HG03139 (cell line): ENCODE results near the gene TSPEAR.
"Not testable (repeated sequence)": the region's sequence is repeated elsewhere in the genome, so short reads cannot be mapped to it uniquely, and the experiment has no call there.

Experiments
- ATAC-seq: cut with Tn5 transposase; IDR thresholded peaks from one replicate; pipeline ENCODE4 v1.9.1; 2021; ENCODE audit not compliant: unreplicated experiment

TSPEAR gene

GRCh38 chr21:44656868-44657267, 54.5 kb downstream of the TSPEAR start:
- no peak for ATAC-seq

DNA sequence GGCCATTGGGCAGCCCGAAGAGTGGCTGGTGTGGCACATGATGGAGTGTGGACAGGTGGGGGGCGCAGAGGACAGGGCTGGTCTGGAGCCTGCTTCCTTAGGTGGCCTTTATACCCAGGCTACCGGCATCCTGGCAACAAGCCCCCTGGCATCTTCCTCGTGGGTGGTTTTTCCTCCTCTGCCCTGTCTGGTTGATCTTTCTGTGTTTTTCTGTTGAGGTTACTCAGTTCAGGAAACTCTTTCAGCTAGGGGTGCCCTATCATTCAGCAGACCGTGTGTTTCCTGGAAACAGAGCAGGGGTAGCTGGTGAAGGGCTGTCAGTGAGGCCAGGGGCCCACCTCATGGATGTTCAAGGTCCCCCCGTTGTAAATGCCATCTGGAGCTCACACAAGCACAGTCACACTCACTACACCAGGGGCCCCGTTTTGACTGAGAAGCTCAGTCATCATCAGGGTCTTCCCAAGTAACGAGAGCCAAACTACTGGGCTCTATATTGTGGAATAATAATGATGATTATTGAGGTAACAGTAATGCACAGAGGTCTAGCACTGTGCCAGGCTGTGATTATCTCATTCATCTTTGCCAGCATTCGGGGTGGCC, 56.7 kb downstream of the TSPEAR start, which contains the start of gene KRTAP12-4:
Gene KRTAP12-4, minus strand, starts transcription at position 84 of the 600 bp plus-strand sequence. Its CDS starts 45 bp downstream, at position 39.
- ATAC-seq = no peak

DNA sequence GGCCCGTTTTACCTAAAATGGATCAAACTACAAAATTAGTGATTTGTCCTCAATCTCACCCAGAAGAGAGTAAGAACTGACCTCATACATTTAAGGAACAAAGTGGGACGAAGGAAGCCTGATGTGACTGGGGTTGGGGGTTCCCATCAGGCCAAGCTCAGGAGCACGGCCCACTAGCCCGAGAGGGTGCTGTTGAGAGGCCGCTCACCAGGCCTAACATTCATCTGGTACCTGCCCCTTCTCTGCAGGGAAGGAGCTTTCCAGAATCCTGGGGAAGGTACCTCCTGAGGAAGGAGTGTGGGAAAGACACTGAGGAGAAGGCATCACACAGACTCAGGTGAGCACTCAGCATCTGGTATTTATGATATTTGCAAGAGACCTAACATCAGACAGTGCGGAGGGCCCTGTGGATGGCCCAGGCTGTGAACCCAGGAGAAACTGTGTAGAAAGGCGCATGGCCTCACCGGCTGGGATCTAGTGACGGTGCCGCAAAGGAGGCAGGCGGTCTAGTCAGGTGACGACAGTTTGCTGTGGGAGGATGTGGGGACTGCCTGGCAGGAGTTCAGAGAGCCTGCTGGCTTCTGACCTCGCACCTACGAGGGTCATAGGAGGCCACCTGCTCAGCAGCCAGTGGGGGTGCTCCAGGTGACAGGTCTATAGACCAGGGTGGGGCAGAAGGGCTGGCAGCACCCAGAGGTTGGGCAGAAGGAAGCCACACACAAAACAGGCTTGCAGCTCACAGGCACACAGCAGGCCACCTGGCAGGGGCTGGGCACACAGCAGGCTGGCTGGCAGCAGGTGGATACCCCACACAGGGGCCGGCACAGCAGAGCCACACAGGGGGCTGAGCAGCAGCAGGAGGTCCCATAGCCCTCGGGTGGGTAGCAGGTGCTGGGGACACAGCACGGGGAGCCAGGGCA, 57.5 kb downstream of the TSPEAR start:
- ATAC-seq = no peak

- no peak for ATAC-seq
Measured at GRCh38 chr21:44653123-44653522, 58.2 kb downstream of the TSPEAR start.

- no peak for ATAC-seq
Measured at GRCh38 chr21:44650973-44651675, 60.2 kb downstream of the TSPEAR start.

- ATAC-seq = no peak
Measured at GRCh38 chr21:44650265-44650972, 61.0 kb downstream of the TSPEAR start.

DNA sequence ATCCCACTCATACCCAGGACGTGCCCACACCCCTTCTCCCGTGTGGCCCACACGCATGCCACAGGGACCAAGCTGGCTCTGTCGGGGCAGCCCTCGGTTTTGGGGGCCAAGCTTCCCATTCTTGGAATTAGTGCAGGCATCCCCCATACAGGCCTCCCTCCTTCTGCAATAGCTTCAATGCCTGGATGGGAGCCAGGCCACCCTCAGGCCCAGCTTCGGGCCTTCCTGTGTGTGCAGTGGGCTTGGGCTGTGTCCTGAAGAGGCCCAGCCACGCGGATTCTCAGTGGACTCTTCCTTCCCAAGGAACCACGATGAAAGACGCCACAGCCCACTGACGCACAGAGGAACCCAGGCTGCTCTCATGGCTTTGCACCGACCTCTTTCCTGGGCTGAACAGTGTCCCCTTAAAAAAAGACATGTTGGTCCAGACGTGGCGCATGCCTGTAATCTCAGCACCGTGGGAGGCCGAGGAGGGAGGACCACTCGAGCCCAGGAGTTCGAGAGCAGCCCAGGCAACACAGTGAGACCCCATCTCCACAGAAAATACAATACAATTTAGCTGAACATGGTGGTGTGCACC, 61.8 kb downstream of the TSPEAR start:
- ATAC-seq = no peak

- no peak for ATAC-seq
Measured at GRCh38 chr21:44648557-44649311, 62.6 kb downstream of the TSPEAR start.

- ATAC-seq = no peak
Measured at GRCh38 chr21:44647222-44647552, 64.2 kb downstream of the TSPEAR start.

- not testable (repeated sequence) for ATAC-seq
Measured at GRCh38 chr21:44646366-44647221, 64.8 kb downstream of the TSPEAR start, which contains the start of gene KRTAP10-11. Gene KRTAP10-11 (plus strand): TSS chr21:44646414. CDS start chr21:44646459, 45 bp downstream.

- no peak for ATAC-seq
Measured at GRCh38 chr21:44644878-44645277, 66.5 kb downstream of the TSPEAR start.

- no peak for ATAC-seq
Measured at GRCh38 chr21:44643741-44644310, 67.5 kb downstream of the TSPEAR start.

DNA sequence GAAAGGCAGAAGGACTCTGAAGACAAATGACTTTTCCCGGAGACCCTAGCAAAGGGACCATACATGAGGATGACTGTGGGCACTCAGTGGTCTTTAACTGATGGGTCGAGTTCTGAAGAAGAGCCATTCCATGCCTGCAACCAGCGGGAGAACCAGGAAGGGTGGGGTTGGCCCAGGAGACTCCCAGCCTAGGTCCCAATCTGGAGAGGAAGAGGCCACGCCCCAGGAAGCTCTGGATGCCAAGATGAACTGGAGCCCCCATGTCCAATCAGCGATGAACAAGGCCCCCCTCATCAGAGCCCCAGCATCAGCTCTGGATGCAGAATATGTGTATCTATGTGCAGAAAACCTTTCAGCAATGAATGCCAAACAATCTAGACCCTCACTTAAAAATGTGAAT, 70.6 kb downstream of the TSPEAR start:
- no peak for ATAC-seq

- ATAC-seq = no peak
Measured at GRCh38 chr21:44639331-44639655, 72.1 kb downstream of the TSPEAR start.

DNA sequence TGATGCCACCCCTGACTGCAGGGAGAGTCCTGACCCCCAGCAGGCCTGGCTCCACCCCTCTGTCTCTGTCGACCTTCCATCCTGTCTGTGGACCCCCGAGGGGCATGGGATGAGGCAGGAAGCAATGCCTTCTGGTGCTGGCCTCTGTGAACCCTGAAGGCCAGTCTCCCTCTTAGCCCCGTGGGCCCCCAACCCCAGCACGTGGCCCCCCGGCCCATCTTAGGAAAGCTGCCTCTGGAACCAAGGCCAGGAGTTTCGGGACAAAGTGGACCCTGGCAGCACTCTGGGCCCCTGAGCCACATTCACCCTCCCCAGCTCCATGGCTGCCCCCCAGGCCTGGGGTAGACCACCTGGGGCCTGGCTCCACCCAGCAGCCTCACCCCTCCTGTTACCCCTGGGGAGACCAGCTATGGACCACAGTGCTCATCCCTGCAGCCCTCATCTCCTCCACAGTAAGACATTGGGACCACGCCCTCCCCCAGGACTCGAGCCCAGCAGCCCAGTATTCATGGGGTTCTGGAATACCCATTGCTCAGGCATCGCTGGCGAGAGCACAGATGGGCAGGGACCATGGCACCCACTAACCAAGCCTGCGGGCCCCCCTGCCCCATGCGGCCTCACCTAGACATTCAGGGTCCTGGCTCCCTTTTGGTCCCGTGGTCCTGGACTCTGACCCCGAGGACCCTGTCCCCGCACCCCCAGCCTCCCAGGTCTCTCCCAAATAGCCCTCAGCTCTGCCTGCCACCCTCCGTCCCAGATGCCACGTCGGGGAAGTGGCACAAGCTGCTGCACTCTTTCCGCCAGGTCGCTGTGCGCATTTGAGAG, 72.7 kb downstream of the TSPEAR start:
- not testable (repeated sequence) for ATAC-seq

- not testable (repeated sequence) for ATAC-seq
Measured at GRCh38 chr21:44637851-44638348, 73.5 kb downstream of the TSPEAR start.

DNA sequence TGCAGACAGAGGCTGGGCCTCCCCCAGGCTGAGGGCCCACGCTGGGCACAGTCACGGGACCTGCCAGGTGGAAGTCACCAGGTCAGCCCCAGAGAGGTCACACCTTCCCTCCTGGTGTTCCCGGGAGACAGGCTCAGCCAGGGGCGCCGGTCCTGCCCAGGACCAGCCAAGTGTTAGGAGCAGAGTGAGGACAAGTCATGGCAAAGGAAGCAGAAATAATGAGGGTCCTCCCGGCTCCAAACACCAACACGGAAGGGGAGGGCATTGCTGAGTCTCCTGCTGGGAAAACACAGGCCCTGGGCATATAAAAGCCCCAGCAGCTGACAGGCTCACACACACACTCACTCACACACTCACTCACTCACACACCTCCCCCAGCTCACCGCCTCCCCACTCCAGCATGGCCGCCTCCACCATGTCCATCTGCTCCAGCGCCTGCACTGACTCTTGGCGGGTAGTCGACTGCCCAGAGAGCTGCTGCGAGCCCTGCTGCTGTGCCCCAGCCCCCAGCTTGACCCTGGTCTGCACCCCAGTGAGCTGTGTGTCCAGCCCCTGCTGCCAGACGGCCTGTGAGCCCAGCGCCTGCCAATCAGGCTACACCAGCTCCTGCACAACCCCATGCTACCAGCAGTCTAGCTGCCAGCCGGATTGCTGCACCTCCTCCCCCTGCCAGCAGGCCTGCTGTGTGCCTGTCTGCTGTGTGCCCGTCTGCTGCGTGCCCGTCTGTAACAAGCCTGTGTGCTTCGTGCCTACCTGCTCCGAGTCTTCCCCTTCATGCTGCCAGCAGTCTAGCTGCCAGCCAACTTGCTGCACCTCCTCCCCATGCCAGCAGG, 74.1 kb downstream of the TSPEAR start, which contains the start of gene KRTAP10-10:
Gene KRTAP10-10, plus strand, starts transcription at position 339 of the 833 bp plus-strand sequence. Its CDS starts 62 bp downstream, at position 401.
- ATAC-seq = no peak
